ENCODE results near the gene MYRIP.

GRCh38 chr3:40037582-40037981, 228.2 kb downstream of the MYRIP start:
- no peak for TF ChIP-seq YY1 (IDR thresholded peaks at IDR 0.05; ENCODE audit: insufficient read depth, insufficient read length)
- TF ChIP-seq SUZ12 (IDR thresholded peaks at IDR 0.05; ENCODE audit: extremely low read depth, insufficient read depth, insufficient read length) = no peak
- no peak for TF ChIP-seq ZNF274 (IDR thresholded peaks at IDR 0.05; ENCODE audit: low read depth, low read length)
